GM15510 (cell line): Measurements from ENCODE around the gene HIVEP3.

ENCODE experiments used
- POLR2A ChIP-seq: IDR thresholded peaks from 3 replicates; pipeline ENCODE4 v1.6.1; 2011; ENCODE audit warnings: borderline replicate concordance; ENCODE audit not compliant: insufficient read length; ENCODE audit errors: extremely low read depth

Gene HIVEP3

DNA sequence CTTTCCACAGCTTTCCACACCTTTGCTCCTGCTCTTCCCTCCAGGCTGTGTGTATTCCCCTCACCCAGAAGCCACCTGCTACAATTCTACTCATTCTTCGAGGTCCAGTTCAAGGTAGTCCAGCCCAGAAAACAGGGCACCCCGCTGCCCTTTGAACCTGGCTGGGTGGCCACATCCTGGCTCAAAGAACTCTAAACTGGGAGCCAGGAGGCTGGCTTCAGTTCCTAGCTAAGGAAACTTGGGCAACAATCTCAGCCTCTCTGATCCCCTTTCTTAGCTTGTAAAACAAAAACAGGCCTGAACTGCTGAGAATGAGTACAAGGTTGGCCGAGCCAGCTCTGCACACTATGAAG is 438.9 kb downstream of the HIVEP3 start:
- TF ChIP-seq POLR2A = no peak

DNA sequence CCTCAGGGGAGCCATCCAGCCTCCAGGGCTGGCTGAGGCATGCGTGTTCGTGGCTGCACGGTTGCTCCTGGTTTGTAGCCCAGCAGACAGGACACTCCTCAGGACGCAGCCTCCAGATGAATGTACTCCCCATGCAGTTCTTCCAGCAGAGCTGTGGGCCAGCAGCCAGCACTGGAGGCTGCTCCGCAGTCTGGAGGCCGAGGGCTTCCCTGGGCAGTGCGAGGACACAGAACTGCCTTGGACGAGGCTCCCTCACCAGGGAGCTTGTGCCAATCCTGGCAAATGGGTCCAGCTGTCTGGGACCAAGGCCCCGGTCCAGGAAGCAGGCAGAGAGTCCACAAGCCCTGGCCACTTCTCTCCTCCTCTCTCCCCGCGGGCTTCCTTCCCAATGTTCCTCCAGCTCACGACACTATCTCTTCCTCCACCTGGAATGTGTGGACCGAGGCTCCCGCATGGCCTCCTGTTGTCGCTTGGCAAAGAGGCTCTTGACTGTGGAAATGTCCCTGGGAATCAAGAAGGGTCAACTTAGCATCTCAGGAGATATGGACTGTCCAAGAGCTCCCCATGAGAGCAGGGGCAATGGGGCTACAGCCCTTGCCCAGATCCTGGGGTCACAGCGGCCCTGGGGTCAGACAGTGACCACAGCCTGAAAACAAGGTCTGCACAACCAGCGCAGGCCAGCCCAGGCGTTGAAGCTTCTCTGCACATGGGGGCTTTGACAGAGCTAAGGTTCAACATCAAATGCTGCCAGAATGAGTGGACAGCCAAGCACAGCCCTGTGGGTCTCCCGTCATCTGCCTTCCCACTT is 439.5 kb downstream of the HIVEP3 start:
- TF ChIP-seq POLR2A = no peak

DNA sequence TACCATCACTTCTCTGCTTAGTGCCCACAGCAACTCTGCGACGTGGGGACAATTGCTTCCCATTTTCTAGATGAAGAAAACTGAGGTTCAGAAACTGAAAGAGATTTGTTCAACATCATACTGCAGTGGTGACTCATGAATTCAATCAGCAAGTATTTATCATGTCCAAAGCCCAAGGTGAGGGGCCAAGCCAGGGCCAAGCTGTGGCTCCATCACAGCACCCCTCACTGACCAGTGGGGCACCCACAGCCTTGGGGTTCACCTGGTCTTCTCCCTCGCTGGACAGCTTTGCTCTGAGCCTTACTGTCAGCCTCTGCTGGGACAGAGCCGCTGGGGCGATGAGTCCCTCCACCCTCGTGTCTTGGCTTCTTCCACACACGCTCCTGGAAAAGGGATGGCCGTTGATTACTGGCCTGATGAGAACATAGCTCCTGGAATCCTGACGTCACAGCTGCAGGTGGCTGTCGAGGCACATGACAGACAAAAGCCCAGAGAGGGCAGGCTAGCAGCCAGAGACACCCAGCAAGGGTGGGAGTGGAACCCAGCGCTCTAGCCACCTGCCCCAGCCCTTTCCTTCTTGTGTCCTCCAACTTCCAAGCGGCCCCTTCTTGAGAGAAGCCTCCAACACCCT is 440.5 kb downstream of the HIVEP3 start:
- no peak for TF ChIP-seq POLR2A

DNA sequence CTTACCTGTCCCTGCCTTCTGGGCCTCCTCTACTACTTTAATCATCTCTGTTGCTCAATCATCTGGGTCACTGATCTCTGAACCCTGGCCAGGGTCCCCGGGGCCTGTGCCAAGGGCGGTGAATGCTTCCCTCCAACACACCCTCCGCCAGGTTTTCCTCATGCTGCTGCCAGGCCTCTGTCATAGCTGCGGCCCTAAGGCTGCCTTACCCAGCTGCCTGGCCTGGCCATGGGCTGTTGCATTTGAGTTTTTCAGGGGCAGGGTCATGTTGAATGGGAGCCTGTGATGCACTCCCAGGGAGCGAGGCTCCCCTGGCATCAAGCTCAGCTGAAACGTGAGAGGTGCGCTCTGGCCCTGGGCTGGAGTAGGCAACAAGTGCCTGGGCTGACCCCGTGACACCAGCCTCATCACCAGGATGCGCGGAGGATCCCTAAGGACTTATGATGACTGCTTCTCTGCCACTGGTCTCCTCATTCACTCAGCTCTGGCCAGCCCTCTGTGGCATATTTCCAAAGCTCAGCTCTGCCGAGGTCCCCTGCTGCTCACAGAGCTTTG is 441.8 kb downstream of the HIVEP3 start:
- no peak for TF ChIP-seq POLR2A

DNA sequence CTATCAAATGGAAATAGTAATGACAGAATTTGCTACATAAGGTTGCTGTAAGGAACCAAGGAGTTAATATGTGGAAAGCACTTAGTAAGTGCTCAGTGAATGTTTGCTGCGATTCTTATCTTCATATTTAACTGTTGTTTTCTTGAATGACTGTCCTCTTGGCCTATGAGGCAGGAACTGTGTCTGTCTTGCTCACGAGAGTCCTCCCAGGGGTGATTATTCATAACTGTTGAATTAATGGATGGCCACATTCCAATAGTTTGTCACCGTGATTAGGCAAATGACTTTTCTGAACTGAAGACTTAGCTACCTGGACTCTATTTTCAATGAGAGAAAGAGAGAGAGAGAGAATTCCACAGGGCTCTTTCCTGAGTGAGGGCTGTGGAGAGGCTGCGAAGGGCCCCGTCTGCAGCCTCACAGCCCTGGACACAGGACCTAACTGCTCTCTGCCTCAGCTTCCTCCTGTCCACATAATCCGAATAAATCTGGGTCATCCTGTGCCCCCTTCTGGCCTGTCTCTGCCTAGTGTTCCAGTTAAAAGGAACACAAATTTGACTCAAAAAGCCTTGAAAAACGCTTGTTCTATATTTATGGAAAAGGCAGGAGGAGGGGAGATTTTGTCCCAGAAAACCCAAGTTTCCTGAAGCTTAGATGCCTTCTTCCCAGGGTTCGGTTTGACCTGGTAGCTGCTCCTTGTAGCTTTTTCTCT is 442.7 kb downstream of the HIVEP3 start:
- TF ChIP-seq POLR2A = no peak

DNA sequence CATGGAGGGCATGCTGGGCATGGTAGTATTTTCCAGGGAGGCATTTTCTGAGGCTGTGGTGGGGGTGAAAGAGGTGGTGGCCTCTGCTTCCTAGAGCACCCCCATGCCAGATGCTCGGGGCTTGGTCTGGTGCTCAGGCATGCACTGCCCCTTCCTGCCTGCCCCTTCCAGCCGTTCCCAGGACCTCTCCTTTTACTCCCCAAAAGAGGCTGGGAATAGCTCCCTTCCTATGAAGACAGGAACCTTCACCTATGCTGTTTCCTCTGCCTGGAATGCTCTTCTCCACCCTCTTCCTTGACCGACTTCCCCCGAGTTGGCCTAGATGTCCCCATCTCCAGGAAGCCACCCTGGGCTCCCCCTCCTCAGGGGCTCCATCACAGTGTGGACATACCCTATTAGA is 443.4 kb downstream of the HIVEP3 start:
- no peak for TF ChIP-seq POLR2A

DNA sequence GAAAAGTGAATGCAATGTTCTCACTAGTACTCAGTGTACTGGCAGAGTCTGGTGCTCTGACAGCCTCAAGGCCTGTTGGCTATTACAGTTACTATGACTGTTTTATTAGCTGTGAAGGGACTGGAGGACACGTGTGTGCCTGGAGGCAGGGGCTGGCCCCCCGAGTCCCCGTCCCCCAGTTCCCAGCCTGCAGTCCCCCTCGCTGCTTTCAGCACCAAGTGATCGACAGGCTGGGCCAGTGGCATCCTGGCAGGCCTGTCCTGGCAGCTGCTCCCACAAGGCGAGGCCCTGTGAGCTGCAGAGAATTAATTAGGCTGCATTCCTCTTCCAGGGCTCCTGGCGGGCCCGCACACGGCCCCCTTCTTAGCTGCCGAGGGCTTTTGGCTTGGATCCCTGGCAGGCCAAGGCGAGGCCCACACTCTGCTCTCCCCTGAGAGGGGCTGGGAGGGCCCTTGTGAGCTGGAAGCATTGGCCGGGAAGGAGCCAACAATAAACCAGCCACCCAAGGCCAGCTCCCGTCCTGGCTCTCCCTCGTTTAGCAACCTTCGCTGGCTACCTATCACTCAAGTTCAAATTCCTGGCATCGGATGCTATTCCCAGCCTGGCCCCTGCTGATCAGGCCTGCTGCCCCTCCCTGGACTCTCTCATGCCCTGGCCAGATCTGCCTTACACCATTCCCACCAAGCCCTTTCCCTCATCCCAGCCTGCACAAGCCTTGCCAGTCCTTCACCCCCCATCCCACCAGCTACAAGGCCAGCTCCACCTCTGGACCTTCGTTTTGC is 444.0 kb downstream of the HIVEP3 start:
- TF ChIP-seq POLR2A = no peak

DNA sequence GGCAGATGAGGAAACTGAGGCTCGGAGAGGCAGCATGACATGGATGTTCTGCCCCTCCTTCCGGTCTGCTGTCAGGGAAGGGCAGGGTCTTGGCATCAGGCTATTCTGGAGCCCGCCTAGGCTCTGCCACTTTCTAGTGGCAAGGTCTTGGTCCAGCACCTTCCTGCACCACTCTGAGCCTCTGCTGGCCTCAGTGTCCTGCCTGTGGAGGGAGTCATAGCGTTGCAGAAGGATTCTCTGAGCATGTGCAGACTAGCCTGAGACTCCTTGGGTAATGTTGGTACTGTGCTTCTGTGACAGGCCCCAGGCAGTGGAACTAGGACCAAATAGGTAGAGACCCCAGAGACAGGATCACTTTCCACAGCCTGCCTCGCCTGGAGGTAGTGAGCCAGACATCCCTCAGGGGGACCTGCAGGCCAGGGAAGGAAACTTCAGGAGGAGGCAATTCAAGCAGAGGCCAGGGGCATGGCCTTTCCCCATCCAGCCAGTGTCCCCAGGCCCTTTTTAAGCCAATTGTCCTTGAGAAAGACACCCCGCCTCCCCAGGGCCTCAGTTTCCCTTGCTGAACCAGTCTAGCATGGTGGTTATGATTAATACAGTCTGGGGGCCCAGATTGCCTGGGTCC is 444.9 kb downstream of the HIVEP3 start:
- no peak for TF ChIP-seq POLR2A

DNA sequence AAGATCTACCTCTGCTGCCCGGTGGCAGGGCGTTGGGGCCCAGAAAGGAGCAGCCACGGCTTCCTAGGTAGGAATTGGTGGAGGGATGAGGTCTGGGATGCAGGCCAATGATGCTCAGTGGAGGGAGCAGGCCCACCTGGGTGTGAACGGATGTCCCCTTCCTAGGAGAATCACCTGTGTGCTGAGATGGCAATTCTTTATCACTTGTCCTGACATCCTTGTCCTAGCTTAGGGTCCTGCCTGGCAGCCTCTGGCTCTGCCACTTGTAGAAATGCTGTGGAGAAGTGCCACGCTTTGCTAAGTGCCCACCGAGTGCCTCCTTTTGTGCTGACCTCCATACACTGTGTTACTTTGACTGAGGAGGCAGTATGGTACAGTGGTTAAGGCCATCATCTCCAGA is 447.1 kb downstream of the HIVEP3 start:
- TF ChIP-seq POLR2A = no peak

DNA sequence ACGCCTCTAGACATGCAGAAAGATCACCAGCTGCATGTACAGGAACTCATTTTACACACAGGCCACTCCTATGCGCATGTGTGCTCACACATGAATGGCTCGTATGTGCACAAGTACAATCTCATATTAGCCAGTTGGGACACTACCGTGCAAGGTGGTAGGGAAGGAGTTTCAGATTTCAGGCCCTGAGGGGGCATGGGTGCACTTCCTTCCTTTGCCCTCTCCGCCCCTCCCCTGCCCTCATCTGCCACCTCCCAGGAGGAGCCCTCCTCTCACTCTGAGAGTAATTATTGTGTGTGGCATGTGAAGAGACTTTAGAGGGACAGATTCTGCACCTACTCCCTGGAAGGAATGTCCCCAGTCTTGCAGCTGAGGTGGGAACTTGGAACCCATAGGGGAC is 449.0 kb downstream of the HIVEP3 start:
- no peak for TF ChIP-seq POLR2A

DNA sequence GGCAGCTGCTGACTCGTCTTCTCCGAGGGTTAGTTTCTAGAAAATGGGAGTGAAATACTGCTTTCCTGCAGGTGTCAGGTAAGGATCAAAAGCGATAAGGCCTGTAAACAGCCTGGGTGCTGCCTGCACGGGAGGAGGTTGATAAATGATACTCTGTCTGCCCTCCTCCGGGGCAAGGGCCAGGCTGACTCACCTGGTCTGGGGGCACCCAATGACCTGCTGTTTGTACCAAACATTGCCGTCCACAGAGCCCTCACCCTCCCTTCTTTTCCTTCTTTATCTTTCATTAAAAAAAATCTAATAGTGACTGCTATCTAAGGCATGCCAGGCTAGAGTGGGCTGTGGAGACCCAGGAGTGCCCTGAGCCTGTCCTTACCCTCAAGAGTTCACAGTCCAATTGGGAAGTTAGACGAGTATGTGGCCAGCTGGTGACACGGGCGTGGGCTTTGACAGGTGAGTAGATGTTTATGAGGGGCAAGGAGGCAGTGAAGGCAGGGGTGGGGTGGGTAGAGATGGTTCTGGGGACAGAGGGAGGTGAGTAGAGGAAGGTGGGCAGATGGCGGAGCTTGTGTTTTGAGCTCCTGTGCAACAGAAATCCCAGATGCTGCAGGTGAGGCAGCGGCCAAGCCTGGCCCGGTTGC is 450.5 kb downstream of the HIVEP3 start:
- no peak for TF ChIP-seq POLR2A

DNA sequence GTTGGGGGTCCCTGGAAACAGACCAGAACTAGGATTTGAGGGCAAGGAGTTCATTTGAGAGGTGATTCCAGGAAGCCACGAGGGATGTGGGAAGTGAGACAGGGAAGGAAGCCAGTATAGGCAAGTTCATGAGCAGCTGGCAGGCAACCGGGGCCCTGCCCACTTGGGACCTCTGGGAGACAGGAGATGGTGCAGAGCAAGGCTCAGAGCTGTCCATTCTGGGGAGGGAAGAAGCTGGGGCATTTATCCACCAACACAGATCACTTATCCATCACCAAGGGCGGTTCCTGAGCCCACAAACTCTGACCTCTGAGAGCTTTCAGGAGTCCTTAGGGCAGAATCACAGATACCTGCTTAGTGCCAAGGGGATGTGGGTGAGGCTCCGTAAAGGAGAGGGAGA is 451.0 kb downstream of the HIVEP3 start:
- TF ChIP-seq POLR2A = no peak

DNA sequence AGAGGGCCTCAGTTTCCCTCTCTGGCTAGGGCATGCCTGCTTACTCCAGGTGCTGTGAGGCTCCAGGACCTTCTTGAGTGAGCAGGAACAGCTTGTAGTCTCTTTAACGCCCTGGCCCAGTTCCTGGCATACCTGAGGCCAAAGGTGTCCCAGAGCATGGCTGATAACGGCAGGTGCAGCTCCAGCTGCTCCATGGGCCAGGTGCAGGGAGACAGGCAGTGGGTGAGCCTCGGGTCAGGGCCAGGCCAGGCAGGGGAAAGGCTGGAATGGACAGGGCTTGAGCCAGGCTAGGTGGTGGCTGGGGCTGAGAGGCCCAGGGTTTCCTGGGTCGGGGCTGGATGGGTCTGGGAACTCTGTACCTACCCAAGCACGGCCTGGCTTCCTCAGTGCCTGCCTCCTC is 452.6 kb downstream of the HIVEP3 start:
- TF ChIP-seq POLR2A = no peak

DNA sequence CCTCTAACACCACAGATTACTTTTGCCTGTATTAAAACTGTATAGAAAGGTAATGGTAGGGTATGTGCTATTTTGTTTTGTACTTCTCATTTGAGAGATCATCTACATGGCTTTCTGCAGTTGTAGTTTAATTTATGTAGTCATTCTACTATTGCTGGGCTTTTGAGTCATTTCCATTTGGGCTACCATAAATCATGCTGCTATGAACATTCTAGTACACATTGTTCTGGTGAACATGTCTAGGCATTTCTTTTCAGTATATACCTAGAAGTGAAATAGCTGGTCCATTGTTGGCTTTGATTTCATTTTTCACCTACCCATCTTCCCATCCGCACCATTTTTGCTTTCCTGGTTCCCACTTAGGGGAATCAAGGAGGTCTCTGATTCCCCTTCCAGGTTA is 453.0 kb downstream of the HIVEP3 start:
- no peak for TF ChIP-seq POLR2A

DNA sequence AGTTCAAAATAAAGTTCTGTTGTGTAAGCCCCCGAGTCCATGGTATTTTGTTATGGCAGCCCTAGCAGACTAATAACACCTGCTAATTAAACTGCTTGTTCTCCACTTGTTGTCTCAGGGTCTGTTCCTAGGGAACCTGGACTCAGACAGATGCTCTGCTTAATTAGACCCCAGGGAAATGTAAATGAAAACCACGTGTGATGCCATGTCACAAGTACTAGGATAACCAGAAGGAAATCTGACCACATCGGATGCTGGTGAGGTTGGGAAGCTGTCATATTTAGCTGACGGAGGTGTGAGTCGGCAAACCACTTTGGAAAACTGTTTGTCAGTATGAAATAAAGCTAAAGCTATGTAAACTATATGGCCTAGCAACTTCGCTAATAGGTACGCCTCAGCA is 453.8 kb downstream of the HIVEP3 start:
- no peak for TF ChIP-seq POLR2A

DNA sequence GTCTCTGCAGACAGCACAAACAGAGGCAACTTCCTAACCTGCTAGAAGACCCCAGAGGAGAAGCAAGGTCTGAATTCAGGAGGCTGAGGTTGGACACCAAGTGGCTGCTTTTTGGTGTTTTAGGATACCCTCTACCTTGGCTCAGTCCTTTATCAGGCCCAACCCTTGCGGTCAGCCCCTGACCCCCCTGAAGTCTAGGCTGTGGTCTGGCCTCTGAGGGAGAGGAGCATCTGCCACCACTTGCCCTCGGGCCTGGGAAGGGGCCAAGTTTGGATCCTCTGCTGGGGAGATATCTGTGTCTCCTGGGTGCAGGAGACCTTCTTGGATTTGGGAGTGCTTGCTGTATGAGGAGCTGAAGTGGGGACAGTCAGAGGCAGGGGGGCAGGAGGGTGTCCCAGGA is 455.2 kb downstream of the HIVEP3 start:
- no peak for TF ChIP-seq POLR2A
